PC-9 (cell line): Measurements from ENCODE around the gene MISP.

ENCODE experiments used
- CTCF ChIP-seq: fragments of 200-600 bp; sonication (generic); conservative IDR thresholded peaks from 2 replicates; pipeline ENCODE4 v1.6.1; 2017; ENCODE audit warnings: mixed run types, antibody characterized with exemption, mild to moderate bottlenecking, moderate library complexity
- EZH2 ChIP-seq: fragments of 200-600 bp; sonication (generic); IDR thresholded peaks from 2 replicates; pipeline ENCODE4 v1.8.0; 2017; ENCODE audit warnings: antibody characterized with exemption, low read depth

DNA sequence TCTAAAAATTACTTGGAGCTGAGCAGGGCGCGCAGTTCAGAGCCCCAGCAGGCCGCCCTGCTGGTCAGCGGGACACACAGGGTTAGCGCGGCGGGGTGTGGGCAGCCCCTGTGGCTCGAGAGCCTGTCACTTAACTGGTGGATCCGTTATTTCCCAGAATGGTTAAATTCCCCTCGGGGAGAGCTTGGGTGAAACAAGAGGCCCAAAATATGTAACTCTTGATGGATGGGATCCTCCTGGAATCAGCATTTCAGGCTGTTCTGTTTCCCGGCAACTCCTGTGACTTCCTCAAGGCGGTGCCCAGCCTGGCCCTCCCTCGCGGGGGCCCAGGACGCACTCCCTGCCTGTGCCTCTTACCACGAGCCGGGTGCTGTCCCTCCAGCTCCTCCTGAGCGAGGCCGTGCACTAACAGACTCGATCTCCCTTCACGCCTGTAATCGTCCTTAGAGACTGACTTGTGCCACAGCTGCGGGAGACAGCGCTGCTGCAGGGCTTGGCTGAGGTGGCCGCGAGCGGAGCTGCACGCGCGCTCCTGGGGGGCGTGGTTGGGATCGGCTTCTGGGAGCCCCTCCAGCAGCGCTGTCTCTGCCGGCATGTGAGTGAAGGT is 56.0 kb downstream of the MISP start:
- TF ChIP-seq CTCF (no peak), EZH2 (no peak)
